NCI-H2081 treated with DMSO at 0.1 percent for 48 hours (cell line): ENCODE measurements around the gene FAM107A.

Experiments used
- DNase-seq: peaks from one replicate; lab custom pipeline; 2025; lab: John Stamatoyannopoulos, UW

FAM107A gene

DNA sequence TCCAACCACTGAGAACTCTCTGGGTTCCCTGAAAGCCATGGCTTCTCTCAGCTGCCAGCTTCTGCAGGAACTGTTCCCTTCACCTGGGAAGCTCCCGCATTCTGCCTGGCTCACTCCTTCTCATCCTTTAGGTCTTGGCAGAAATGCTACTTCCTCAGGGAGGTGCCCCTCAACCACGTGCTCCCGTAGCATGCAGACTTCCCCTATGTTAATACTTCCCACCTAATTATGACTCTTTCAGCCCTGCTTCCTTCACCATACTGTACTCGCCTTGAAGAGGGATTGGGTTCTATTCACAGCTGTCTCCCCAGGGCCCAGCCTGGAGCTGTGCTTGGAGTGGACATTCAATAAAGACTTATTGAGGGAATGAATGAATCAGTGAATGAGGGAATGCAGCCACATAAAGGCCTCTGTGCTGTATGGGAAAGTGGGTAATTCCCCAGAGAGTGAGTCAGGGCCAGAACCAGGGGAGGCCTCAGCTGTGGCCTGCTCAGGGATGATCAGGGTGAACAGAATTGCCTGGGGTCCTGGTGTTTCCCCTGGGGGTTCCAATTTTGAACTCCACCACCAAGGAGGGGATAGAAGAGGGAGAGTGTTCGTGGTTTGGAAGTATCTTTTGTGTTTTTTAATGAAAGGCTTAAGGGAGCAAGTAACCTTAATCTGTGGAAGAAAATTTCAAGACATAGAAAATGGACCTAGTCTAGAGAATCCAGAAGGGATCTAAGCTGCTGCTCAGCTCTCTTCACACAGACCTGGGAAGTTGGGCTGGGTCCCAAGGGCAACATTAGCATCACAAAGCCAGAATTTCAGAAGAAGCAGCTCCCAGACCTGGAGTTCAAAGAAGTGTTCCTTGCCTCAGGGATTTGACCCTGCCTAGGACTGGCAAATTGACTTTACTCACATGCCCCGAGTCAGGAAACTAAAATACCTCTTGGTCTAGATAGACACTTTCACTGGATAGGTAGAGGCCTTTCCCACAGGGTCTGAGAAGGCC lies 14.6 kb upstream of the FAM107A start:
- DNase-seq, result no peak

DNA sequence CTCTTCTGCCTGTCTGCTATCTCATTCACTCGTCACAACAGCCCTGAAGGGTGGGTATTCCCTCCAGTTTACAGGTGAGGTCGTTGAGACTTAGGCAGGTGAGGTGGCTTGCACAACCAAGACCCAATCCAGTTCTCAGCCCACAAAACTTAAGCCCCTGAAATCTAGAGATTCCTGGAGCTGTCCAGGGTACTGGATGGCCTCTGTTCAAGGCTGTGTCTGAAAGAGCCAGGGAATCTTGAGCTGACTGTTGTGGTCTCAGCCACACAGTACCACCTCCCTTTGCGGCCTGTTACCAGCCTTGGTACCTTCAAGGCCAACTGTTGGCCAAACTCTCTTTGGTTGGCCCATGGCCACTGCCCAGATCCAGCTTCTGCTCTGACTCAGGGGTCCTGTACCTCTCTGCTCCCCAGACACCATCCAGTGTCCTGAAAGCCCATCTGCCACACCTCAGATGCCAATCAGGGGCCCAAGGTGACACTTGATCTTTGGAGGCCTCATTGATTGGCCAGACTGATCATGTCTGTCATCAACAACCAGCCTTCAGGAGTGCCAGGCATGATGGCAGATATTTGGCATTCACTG lies 10.9 kb upstream of the FAM107A start:
- no peak for DNase-seq

GRCh38 chr3:58586776-58587192 lies 9.6 kb upstream of the FAM107A start:
- DNase-seq, result no peak

GRCh38 chr3:58585994-58586393 lies 8.8 kb upstream of the FAM107A start:
- DNase-seq, result no peak

- DNase-seq, result peak; percentile 39
These were observed 8.0 kb upstream of the FAM107A start for GRCh38 chr3:58585005-58585786.

GRCh38 chr3:58584690-58585004 lies 7.5 kb upstream of the FAM107A start:
- DNase-seq, result no peak

DNA sequence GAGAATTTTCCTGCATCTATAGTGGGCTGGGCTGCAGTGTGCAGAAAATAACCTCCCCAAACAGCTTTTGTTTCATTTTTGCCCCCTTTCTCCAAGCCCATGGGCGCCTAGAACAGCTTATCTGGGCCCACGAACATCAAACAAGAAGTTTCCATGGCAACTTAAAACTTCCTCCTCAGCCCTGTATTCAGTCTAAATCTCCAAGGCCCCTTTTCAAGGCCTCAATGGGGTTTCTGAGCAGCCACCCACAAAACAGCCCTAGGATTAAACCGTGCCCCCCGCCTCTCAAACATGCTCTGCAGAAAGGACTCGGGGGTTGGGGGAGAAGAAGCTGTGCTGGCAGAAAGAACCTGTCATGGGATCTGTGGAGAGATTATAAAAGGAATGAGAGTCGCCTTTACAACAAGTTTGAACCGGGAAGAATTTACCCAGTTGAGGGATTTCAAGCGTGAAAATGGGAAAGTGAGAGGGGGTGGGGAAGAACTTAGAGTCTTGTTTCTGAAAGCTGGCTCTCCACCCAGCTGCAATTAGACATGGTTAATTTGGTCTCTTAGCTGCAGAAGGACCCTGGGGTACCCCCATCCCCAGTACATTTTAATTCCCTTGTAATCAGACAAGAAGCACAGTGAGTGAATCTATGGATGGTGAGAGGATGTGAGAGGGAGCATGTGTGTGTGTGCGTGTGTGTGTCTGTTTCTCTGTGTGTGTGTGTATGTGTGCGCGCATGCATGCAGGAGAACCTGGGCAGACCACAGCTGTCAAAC lies 4.3 kb upstream of the FAM107A start:
- DNase-seq, result no peak

DNA sequence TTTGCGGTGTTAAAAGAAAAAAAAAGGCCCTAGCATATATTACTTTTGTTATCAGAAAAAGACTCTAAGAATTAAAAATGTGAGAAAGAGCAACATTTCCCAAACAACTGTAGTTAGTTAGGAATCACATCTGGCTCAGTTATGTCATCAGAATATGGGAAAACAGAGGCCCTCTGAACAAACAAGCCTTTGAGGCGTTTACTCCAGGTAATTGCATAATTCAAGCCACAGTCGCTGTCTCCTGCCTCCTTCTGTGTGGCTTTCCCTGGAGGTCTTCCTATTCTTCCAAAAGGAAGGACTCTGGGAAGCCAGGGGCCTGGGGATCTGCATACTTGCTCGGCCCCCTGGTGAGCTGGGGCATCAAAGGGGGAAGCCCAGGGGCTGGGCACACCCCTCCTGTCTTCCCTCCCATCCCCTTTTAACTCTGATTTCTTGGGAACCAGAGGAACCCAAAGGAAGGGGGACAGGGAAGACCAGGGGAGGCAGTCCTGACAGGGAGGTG lies 3.7 kb upstream of the FAM107A start:
- DNase-seq, result no peak

- DNase-seq, result no peak
These were observed 1.7 kb upstream of the FAM107A start for GRCh38 chr3:58578873-58579272.

- no peak for DNase-seq
These were observed 475 bp downstream of the FAM107A start for GRCh38 chr3:58576716-58577115.

DNA sequence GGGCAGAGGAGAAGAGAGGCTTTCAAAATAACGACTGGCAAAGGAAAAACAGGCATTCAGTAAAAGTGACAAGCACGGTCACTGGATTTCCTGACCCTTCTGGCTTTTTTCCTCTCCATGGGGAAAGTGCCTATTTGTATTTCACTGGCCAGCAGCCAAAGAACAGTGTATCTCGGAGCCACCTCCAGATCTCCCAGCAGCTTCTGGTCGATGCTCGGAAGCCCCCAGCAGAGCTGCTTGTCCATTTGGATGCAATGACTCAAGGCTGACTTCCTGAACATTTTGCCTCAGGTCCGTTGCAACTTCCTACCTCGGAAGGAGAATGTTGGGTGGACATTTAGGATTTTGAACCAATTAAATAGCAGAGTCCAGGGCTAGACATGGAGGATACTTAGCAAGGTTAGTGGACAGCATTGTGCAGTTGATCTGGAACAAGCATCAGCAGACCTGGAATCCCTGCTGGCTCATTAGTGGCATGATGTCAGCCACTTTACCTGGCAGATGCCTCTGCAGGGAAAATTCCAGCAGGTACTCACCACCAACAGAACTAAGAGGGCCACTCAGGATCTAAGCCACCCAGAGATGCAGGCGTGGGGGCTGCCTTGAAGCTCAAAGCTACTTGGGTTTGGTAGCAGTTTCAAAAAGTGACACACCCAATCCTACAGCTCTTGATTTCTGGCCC lies 1.1 kb downstream of the FAM107A start:
- DNase-seq, result no peak

GRCh38 chr3:58574682-58575081 lies 2.5 kb downstream of the FAM107A start:
- no peak for DNase-seq

GRCh38 chr3:58574106-58574505 lies 3.1 kb downstream of the FAM107A start:
- DNase-seq, result no peak

DNA sequence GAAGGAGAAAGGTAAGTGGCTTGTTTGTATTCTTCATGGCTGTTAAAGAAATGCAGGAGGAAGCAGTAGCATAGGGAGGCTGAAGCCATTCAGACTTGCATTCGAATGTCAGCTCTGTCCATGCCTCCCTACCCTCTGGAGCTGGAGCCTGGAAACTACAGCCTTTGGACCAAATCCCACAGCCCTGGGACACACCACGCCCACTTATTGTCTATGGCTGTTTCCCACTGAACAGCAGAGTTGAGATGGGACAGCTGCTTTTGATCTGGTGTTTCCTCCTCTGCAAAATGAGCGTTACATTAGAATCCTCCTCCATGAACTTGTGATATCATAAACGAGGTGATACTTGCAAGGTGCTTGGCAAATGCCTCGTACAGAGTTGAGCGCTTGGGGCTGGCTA lies 3.6 kb downstream of the FAM107A start:
- no peak for DNase-seq

DNA sequence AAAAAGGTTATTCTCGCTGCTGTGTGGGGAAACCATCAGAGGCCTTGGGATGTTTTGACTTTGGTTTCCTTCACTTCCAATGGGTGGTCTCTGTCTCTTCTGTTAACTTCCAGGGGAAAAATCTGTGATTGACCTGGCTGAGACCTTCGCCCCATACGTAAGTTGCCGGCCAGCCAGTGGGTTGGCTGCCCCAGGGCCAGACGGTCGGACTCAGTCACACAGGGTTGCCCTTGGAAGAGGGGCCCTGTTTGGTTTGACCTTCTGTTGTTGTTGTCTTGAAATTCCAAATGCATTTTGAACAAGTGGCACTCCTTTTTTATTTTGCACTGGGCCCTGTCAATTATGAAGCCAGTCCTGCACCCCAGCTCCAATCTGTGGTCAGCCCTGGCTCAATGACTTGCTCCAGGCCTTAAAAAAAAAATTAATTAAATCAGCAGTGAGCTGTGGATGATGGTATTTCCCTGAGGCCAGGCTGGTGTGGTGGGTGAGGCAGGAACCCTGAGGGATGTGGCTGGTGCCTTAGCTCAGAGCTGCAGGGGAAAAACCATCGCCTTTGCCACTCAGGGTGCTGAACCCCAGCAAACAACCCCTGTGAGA lies 4.5 kb downstream of the FAM107A start:
- no peak for DNase-seq

DNA sequence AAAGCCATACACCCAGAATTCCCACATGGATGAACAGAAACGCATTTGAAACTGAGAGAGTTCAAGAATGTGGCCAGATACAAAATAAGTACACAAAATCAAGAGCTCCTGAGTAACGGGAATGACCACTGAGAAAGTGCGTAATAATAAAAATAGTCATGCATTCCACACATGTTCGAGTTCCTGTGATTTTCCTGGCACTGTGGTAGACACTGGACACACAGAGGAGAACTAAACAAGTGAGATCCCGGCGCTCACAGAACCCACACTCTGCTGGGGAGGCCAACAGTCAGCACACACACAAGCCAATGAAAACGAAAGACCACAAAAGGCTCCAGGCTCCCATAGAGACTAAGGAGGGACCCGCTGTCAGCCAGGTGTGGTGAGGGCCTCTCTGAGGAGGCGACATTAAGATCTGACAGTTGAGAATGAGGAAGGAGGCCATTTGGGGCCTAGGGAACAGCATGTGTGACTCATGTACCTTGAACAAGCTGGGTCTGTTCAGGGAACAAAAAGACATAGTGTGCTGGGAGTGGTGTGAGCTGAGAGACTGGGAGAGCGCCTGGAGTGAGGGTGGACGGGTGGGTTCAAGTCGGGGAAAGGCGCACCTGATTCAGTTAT lies 5.1 kb downstream of the FAM107A start:
- DNase-seq, result no peak

DNA sequence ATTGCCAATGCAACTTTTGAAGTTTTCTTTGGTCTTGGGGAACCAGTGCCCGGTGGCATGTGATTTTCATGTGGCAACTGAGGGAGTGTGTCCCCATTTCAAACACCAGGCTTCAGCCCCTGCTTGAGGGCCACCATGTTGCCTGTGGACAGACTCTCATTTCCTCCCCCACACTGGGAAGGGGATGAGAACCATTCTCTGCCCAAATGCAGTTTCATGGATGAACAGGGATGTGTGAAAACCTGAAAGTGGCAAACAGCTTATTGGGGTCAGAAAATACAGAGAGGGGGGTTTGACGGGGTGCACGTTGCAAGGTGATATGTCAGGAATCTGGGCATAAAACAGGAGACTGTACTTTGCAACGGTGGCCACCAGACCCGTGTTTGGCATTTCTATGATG lies 6.3 kb downstream of the FAM107A start:
- no peak for DNase-seq

DNA sequence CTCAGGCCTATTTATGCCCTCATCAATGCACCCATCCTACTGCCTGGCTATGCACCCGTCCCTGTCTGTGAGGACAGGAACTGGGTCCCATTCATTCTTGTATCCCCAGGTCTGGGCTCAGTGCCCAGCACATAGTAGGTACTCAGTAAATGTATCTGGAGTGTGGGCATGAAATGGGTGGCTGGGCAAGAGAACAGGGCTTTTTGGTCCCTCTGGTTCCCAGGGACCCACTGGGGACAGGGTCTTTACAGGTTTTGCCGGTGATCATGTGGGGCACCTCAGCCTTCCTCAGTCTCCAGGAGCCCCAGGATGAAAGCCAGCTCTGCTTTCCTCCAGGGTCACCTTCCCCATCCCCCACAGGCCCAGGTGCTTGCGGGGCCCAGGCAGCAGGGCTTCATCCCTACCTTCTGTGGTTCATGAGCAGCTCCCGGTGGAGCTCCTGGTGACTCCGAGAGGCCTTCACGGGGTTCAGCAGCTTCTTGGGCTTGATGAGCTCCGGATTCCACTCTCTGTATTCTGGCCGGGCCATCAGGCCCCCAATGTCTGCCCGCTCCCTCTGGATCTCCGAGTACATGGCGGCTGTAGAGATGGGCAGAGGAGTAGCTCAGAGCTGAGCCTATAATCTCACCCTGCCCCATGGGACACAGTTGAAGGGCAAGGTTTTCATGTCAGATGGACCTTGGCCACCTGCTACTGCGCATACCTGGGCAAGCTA lies 7.7 kb downstream of the FAM107A start:
- DNase-seq, result no peak

- DNase-seq, result peak; percentile 3
These were observed 8.5 kb downstream of the FAM107A start for GRCh38 chr3:58568572-58569286.
